Right lobe of liver (tissue), 6 donors: Measurements from ENCODE around the gene B4GALT5. TPM values are rescaled to one million over a fixed set of nuclear protein-coding genes. Genes with fewer than 3 reads are reported as not detected.
A peak's percentile ranks its signal among the peaks of the same experiment; 100 is the strongest.
"Not testable (repeated sequence)": the region's sequence is repeated elsewhere in the genome, so short reads cannot be mapped to it uniquely, and the experiment has no call there.

Source experiments
- ATAC-seq, 4 donors: fragments of 200-7000 bp; cut with Tn5 transposase; one replicate each; pipeline ENCODE4 v1.9.1; 2020; ENCODE audit warnings: mild to moderate bottlenecking in 4 of 4, moderate library complexity in 4 of 4
- DNase-seq, 3 donors: peaks; one replicate each; pipeline ENCODE4 v3.0.0-alpha.2; 2020
- H3K27ac ChIP-seq, 3 donors: fragments of 200-600 bp; one replicate each; pipeline ENCODE4 v1.8.0; 2022
- H3K27me3 ChIP-seq, 2 donors: fragments of 200-600 bp; one replicate each; pipeline ENCODE4 v1.8.0; 2022
- H3K36me3 ChIP-seq, 4 donors: fragments of 200-600 bp; sonication (generic) in 1 of 4; one replicate each; pipeline versions ENCODE4 v1.5.1 to v1.8.0; 2017 to 2022; ENCODE audit warnings: control low read depth in 1 of 4
- H3K4me1 ChIP-seq, 4 donors: fragments of 200-600 bp; sonication (generic) in 1 of 4; one replicate each; pipeline versions ENCODE4 v1.5.1 to v1.8.0; 2017 to 2022; ENCODE audit warnings: control low read depth in 1 of 4
- H3K4me3 ChIP-seq, 3 donors: fragments of 200-600 bp; one replicate each; pipeline ENCODE4 v1.8.0; 2022
- H3K9me3 ChIP-seq, 4 donors: fragments of 200-600 bp; sonication (generic) in 1 of 4; one replicate each; pipeline versions ENCODE4 v1.5.1 to v1.8.0; 2017 to 2022; ENCODE audit warnings: control low read depth in 1 of 4
- POLR2A ChIP-seq: fragments of 450-650 bp; IDR thresholded peaks from one replicate; pipeline ENCODE4 v1.6.1; 2017; ENCODE audit warnings: antibody characterized with exemption, mild to moderate bottlenecking
- WGBS: methylation state at CpG from one replicate; pipeline ENCODE4 v1.1.6; 2018; ENCODE audit warnings: low coverage, low lambda C conversion rate; ENCODE audit not compliant: insufficient coverage; ENCODE audit errors: missing lambda C conversion rate; 5-methylcytosine and 5-hydroxymethylcytosine counted together
- intact Hi-C, 2 donors: fragments of 100-400 bp; cut with DNase I; formaldehyde crosslinking; loops; one replicate each; pipeline versions ENCODE4 v1.11.2 to v1.14.1; 2022
- total RNA-seq, 6 experiments: library from RNA; depleted of rRNA in 2 of 6; stranded (reverse); fragments of >200 nt in 2 of 6; fragmentation: NEBNext Ultra II Directional in 3 of 6; extraction: Animal tissue kit (Norgen Biotek cat#: 25700) in 3 of 6; gene quantifications; one replicate each; pipeline versions ENCODE4 v1.1.0 to v1.2.4, GENCODE V29; 2016 to 2023
- TF ChIP-seq, protein P1 (sequence below), 4 donors: fragments of 200-600 bp in 3 of 4; fragments of 450-650 bp in 1 of 4; IDR thresholded peaks; one replicate each; pipeline versions ENCODE4 v1.5.1 to v1.8.0; 2016 to 2022; ENCODE audit warnings: antibody characterized with exemption in 4 of 4, mild to moderate bottlenecking in 2 of 4
- donor health status: DM: no; HTN: yes; CAD: no.
- donor health status: DM: no; HTN: no; CAD: no.
- donor health status: DM: no; HTN: no; CAD: no.
- donor health status: DM: no; HTN: yes; CAD: no.
- donor health status: DM: no; HTN: yes; CAD: no.

Gene B4GALT5
- total RNA-seq, 6 experiments from 2014 or later, result 9.5 to 32.6 (median 15.5) TPM

GRCh38 chr20:49727478-49727877 is 13.8 kb upstream of the B4GALT5 start:
- Histone ChIP-seq H3K4me3 (no peak overlapping the region), H3K27ac (no peak overlapping the region), H3K27me3 (no peaks in the 10 kb centered on the region), H3K4me1 (peaks cover 0 to 4% (median 0%) of the 10 kb centered on the region in 4 donors), H3K36me3 (no peaks in the 10 kb centered on the region), H3K9me3 (no peaks in the 10 kb centered on the region)
- TF ChIP-seq, protein P1, sequence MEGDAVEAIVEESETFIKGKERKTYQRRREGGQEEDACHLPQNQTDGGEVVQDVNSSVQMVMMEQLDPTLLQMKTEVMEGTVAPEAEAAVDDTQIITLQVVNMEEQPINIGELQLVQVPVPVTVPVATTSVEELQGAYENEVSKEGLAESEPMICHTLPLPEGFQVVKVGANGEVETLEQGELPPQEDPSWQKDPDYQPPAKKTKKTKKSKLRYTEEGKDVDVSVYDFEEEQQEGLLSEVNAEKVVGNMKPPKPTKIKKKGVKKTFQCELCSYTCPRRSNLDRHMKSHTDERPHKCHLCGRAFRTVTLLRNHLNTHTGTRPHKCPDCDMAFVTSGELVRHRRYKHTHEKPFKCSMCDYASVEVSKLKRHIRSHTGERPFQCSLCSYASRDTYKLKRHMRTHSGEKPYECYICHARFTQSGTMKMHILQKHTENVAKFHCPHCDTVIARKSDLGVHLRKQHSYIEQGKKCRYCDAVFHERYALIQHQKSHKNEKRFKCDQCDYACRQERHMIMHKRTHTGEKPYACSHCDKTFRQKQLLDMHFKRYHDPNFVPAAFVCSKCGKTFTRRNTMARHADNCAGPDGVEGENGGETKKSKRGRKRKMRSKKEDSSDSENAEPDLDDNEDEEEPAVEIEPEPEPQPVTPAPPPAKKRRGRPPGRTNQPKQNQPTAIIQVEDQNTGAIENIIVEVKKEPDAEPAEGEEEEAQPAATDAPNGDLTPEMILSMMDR (IDR thresholded peaks at IDR 0.05), result no peak
- no peak for TF ChIP-seq POLR2A
- 65% methylated on average over 4 of the region's 4 CpGs for WGBS
- intact Hi-C loops, result no loop called here
- DNase-seq (no peak), ATAC-seq (no peak)

DNA sequence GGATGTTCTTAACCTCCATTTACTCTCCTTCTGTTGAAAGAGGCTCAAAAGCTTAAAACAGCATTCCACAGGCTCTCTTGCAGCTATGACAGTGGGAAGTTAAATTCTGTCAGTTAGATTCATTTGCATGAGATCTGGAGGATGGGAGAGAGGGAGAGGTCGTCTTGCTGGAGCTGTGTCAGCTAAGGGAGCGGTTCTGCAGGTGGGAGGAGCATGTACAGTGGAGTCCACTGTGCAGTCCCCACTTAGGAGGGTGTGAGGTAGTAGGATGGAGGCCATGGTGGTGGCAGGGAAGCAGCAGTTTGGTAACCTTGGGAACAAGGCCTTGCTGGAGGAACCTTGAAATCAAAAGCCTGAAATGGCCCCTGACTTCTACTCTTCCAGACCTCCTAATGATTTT is 12.0 kb upstream of the B4GALT5 start:
- TF ChIP-seq, protein P1 (IDR thresholded peaks at IDR 0.05), result no peak
- TF ChIP-seq POLR2A, result no peak
- no peaks in the 10 kb centered on the region for H3K27me3 ChIP-seq
- H3K36me3 ChIP-seq, result no peaks in the 10 kb centered on the region
- ATAC-seq (no peak), DNase-seq (no peak)
- WGBS, result 29% methylated on average over 1 of the region's 2 CpGs
- H3K9me3 ChIP-seq, result no peaks in the 10 kb centered on the region
- H3K4me3 ChIP-seq, result no peak overlapping the region
- peak overlapping the region in 1 of 3 donors; percentile 22 for H3K27ac ChIP-seq
- H3K4me1 ChIP-seq, result peaks cover 0 to 4% (median 0%) of the 10 kb centered on the region in 4 donors
- intact Hi-C loops, result no loop called here

DNA sequence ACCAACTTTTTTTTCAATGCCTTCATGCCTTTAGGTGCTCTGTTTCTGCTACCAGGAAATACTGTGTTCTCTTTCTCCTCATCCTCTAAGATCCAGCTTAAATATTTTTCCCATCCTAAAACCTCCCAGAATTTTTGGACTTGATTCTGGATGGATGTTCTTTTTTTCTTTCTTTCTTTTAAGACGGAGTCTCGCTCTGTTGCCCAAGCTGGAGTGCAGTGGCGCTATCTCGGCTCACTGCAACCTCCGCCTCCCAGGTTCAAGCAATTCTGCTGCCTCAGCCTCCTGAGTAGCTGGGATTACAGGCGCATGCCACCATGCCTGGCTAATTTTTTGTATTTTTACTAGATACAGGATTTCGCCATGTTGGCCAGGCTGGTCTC is 11.5 kb upstream of the B4GALT5 start:
- H3K36me3 ChIP-seq, H3K27me3 ChIP-seq, intact Hi-C loops, H3K9me3 ChIP-seq, ATAC-seq, H3K4me3 ChIP-seq, H3K4me1 ChIP-seq, DNase-seq: not testable (repeated sequence)
- H3K27ac ChIP-seq, result peak overlapping the region in 2 of 3 donors; percentile 1 to 22
- WGBS, result 84% methylated on average over 7 of the region's 7 CpGs

DNA sequence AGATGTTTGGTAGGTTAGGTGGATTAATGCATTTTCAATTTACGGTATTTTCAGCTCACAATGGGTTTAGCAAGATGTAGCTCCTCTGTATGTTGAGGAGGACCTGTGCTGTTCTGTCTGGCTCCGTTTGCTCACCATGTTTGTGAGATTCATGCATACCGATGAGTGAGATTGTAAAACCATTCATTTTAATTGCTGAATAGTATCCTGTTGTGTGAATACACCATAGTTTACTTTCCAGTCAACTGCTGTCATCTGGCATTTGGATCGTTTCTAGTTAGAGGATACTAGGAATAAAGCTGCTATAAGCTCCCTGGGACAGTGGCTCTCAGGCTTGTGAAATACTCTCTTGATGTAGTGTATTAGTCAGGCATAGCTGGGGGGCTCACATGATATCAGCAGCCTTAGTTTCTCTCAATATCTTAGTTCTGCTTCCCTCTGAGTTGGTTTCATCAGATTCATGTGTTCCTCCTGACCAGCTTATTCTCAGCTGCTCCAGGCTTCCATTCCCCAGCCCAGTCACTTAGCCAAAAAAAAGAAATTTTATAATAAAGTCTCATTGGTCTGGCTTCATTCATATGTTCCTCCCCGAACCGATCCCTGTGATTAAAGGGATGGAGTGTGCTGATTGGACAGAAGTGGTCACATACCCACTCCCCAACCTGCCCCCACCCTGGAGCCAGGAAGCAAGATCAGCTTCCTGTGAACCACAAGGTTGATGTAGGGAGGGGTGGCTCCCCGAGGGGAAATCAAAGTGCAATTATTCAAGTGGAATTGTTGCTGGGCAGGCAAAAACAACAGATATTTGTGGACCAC is 10.9 kb upstream of the B4GALT5 start:
- Histone ChIP-seq H3K9me3 (no peaks in the 10 kb centered on the region), H3K27me3 (no peaks in the 10 kb centered on the region), H3K36me3 (no peaks in the 10 kb centered on the region), H3K27ac (peak overlapping the region in 2 of 3 donors; percentile 1 to 60), H3K4me3 (no peak overlapping the region), H3K4me1 (peaks cover 0 to 4% (median 0%) of the 10 kb centered on the region in 4 donors)
- peak; percentile 78 to 89 (median 86) for ATAC-seq
- WGBS, result 51% methylated on average over 7 of the region's 7 CpGs
- DNase-seq, result peak in 2 of 3 donors; percentile 49 to 54
- TF ChIP-seq, protein P1 (IDR thresholded peaks at IDR 0.05), result no peak
- no peak for TF ChIP-seq POLR2A
- intact Hi-C loops, result no loop called here

GRCh38 chr20:49723758-49724157 is 10.1 kb upstream of the B4GALT5 start:
- H3K4me1 ChIP-seq, intact Hi-C loops, H3K27ac ChIP-seq, H3K27me3 ChIP-seq, H3K9me3 ChIP-seq, ATAC-seq, H3K4me3 ChIP-seq, DNase-seq, H3K36me3 ChIP-seq: not testable (repeated sequence)
- 100% methylated on average over 3 of the region's 6 CpGs for WGBS

- H3K4me1 ChIP-seq, H3K27ac ChIP-seq, DNase-seq, H3K36me3 ChIP-seq, H3K9me3 ChIP-seq, H3K4me3 ChIP-seq, H3K27me3 ChIP-seq, intact Hi-C loops, ATAC-seq: not testable (repeated sequence)
- WGBS, result 86% methylated on average over 4 of the region's 12 CpGs
These were observed 7.6 kb upstream of the B4GALT5 start for GRCh38 chr20:49721326-49721725.
